ENCODE results near the gene FNDC8. TPM values are rescaled to one million over a fixed set of nuclear protein-coding genes. Genes with fewer than 3 reads are reported as not detected.
"Not testable (repeated sequence)": the region's sequence is repeated elsewhere in the genome, so short reads cannot be mapped to it uniquely, and the experiment has no call there.

FNDC8 gene
- total RNA-seq, 2 experiments from 2014 or later, result not detected

- Mint-ChIP-seq H3K36me3 (ENCODE audit: low read depth) (peaks cover 26% of the 10 kb centered on the region), H3K27ac (no peak overlapping the region), H3K4me3 (no peak overlapping the region), H3K27me3 (no peaks in the 10 kb centered on the region), H3K4me1 (ENCODE audit: low read depth) (peaks cover 9% of the 10 kb centered on the region), H3K9me3 (no peaks in the 10 kb centered on the region)
- no peak for ATAC-seq
- TF ChIP-seq CTCF (IDR thresholded peaks at IDR 0.05), result no peak
- DNase-seq, result no peak
- POLR2A ChIA-PET, result no interaction called here
- CTCF ChIA-PET, result interaction anchor here (1.4 kb wide), 1 partner anchor 10 kb away, joined by 4 read pairs; no protein-coding TSS in a partner anchor
- intact Hi-C loops (cut with micrococcal nuclease), result loop anchor here (5.0 kb wide), 1 partner anchor 103 kb away; no protein-coding TSS in a partner anchor
Observed at GRCh38 chr17:35099908-35100307, 21.5 kb upstream of the FNDC8 start.

- Mint-ChIP-seq H3K36me3 (ENCODE audit: low read depth) (peaks cover 36% of the 10 kb centered on the region), H3K4me1 (ENCODE audit: low read depth) (peaks cover 9% of the 10 kb centered on the region), H3K4me3 (no peak overlapping the region), H3K9me3 (no peaks in the 10 kb centered on the region), H3K27me3 (no peaks in the 10 kb centered on the region), H3K27ac (no peak overlapping the region)
- intact Hi-C loops (cut with micrococcal nuclease), result loop anchor here (5.0 kb wide), 1 partner anchor 104 kb away; no protein-coding TSS in a partner anchor
- CTCF ChIA-PET, result interaction anchor here (1.4 to 2.2 kb wide), 2 partner anchors 8 to 18 kb away, joined by 3 to 12 read pairs; partner anchors contain the start of gene RAD51D
- POLR2A ChIA-PET, result interaction anchor here (0.8 kb wide), 1 partner anchor 8 kb away, joined by 3 read pairs; no protein-coding TSS in a partner anchor
- DNase-seq (no peak), ATAC-seq (no peak)
- TF ChIP-seq CTCF (IDR thresholded peaks at IDR 0.05), result no peak
Observed at GRCh38 chr17:35101036-35101435, 20.4 kb upstream of the FNDC8 start.

GRCh38 chr17:35101725-35102124, 19.7 kb upstream of the FNDC8 start:
- DNase-seq, result no peak

DNA sequence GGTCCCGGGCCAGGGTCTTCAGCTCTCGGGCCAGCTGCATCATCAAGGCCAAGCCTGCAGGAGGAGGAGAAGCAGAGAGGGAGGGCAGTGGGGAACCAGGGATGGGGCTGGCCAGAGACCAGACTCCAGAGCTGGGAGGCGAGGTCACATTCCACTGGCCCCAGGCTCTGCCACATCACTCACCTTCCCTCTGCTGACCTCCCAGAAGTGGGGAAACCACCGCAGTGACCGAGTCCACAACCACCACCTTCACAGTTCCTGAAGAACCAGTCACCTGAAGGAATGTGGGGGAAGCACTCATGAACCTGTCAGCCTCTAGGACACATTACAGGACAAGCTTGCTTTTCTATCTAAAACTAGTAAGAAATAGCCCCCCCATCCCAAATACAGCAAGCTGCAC, 18.1 kb upstream of the FNDC8 start:
- ATAC-seq, result no peak
- Mint-ChIP-seq H3K4me1 (ENCODE audit: low read depth) (peaks cover 6% of the 10 kb centered on the region), H3K36me3 (ENCODE audit: low read depth) (peaks cover 48% of the 10 kb centered on the region), H3K27ac (no peak overlapping the region), H3K9me3 (no peaks in the 10 kb centered on the region), H3K27me3 (no peaks in the 10 kb centered on the region), H3K4me3 (no peak overlapping the region)
- ChIA-PET POLR2A (interaction anchor here (1.1 to 1.5 kb wide), 4 partner anchors 8 to 81 kb away, joined by 3 to 4 read pairs (median 3); no protein-coding TSS in a partner anchor), CTCF (interaction anchor here (1.1 to 2.2 kb wide), 5 partner anchors 12 to 465 kb away, joined by 3 to 12 read pairs (median 4); partner anchors contain the start of gene RAD51D)
- TF ChIP-seq CTCF (IDR thresholded peaks at IDR 0.05), result no peak
- intact Hi-C loops (cut with micrococcal nuclease), result loop anchor here (5.0 kb wide), 1 partner anchor 106 kb away; no protein-coding TSS in a partner anchor
- DNase-seq, result no peak

More at GRCh38 chr17:35101725-35102124, 19.7 kb upstream of the FNDC8 start:
- no peak overlapping the region for H3K4me3 Mint-ChIP-seq
- H3K9me3 Mint-ChIP-seq, result no peaks in the 10 kb centered on the region
- no peak for ATAC-seq
- no peak for TF ChIP-seq CTCF (IDR thresholded peaks at IDR 0.05)
- no peaks in the 10 kb centered on the region for H3K27me3 Mint-ChIP-seq
- no peak overlapping the region for H3K27ac Mint-ChIP-seq
- peaks cover 9% of the 10 kb centered on the region for H3K4me1 Mint-ChIP-seq (ENCODE audit: low read depth)
- CTCF ChIA-PET, result interaction anchor here (1.0 to 2.2 kb wide), 3 partner anchors 9 to 33 kb away, joined by 3 to 12 read pairs (median 3); partner anchors contain the start of gene RAD51D
- POLR2A ChIA-PET, result interaction anchor here (0.8 kb wide), 1 partner anchor 9 kb away, joined by 3 read pairs; no protein-coding TSS in a partner anchor
- peaks cover 43% of the 10 kb centered on the region for H3K36me3 Mint-ChIP-seq (ENCODE audit: low read depth)
- intact Hi-C loops (cut with micrococcal nuclease), result loop anchor here (5.0 kb wide), 1 partner anchor 104 kb away; no protein-coding TSS in a partner anchor

GRCh38 chr17:35104844-35105450, 16.5 kb upstream of the FNDC8 start:
- Mint-ChIP-seq H3K27ac (peak overlapping the region; percentile 9), H3K36me3 (ENCODE audit: low read depth) (peaks cover 42% of the 10 kb centered on the region), H3K4me1 (ENCODE audit: low read depth) (peaks cover 6% of the 10 kb centered on the region), H3K4me3 (no peak overlapping the region), H3K9me3 (no peaks in the 10 kb centered on the region), H3K27me3 (no peaks in the 10 kb centered on the region)
- ChIA-PET POLR2A (interaction anchor here (0.9 kb wide), 1 partner anchor 91 kb away, joined by 3 read pairs; no protein-coding TSS in a partner anchor), CTCF (interaction anchor here (3.1 kb wide), 1 partner anchor 14 kb away, joined by 12 read pairs; no protein-coding TSS in a partner anchor)
- DNase-seq (no peak), ATAC-seq (no peak)
- intact Hi-C loops (cut with micrococcal nuclease), result loop anchor here (5.0 kb wide), 1 partner anchor 108 kb away; no protein-coding TSS in a partner anchor
- TF ChIP-seq CTCF (IDR thresholded peaks at IDR 0.05), result no peak

DNA sequence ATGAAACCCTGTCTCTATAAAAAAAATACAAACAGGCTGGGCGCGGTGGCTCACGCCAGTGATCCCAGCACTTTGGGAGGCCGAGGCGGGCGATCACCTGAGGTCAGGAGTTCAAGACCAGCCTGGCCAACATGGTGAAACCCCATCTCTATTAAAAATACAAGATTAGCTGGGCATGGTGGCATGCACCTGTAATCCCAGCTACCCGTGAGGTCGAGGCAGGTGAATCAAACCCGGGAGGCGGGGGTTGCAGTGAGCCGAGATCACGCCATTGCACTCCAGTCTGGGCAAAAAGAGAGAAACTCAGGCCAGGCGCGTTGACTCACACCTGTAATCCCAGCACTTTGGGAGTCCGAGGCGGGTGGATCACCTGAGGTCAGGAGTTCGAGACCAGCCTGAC, 10.6 kb upstream of the FNDC8 start:
- H3K9me3 Mint-ChIP-seq; H3K4me3 Mint-ChIP-seq; H3K27me3 Mint-ChIP-seq; ATAC-seq; DNase-seq; H3K27ac Mint-ChIP-seq; H3K4me1 Mint-ChIP-seq (ENCODE audit: low read depth); intact Hi-C loops (cut with micrococcal nuclease); POLR2A ChIA-PET: not testable (repeated sequence)
- CTCF ChIA-PET, result interaction anchor here (2.6 kb wide), 1 partner anchor 9 kb away, joined by 9 read pairs; the partner anchor contains the start of gene RAD51D
- H3K36me3 Mint-ChIP-seq (ENCODE audit: low read depth), result peaks cover 28% of the 10 kb centered on the region

Measured in activated CD8-positive, alpha-beta T cell treated with anti-CD3 and anti-CD28 coated beads for 36 hours (primary cell).